Large intestine (tissue), 3 donors: Measurements from ENCODE around the gene ABCC8. TPM values are rescaled to one million over a fixed set of nuclear protein-coding genes. Genes with fewer than 3 reads are reported as not detected.
"Not testable (repeated sequence)": the region's sequence is repeated elsewhere in the genome, so short reads cannot be mapped to it uniquely, and the experiment has no call there.

ENCODE experiments used
- DNase-seq, 2 donors: peaks; one replicate each; pipeline versions ENCODE4 v3.0.0 to v3.0.0-alpha.2; 2013
- H3K27ac ChIP-seq: one replicate; pipeline ENCODE4 v1.5.1; 2013; ENCODE audit warnings: low read length
- H3K27me3 ChIP-seq: 2 replicates; pipeline ENCODE4 v1.6.1; 2013; ENCODE audit warnings: low read length; ENCODE audit not compliant: control insufficient read depth, insufficient read depth
- H3K36me3 ChIP-seq: 2 replicates; pipeline ENCODE4 v1.6.1; 2013; ENCODE audit warnings: low read length; ENCODE audit not compliant: control insufficient read depth, insufficient read depth
- H3K4me1 ChIP-seq: one replicate; pipeline ENCODE4 v1.6.1; 2013; ENCODE audit warnings: low read length; ENCODE audit not compliant: control insufficient read depth, insufficient read depth
- H3K4me3 ChIP-seq: one replicate; pipeline ENCODE4 v1.5.1; 2013; ENCODE audit warnings: low read length
- H3K9me3 ChIP-seq: one replicate; pipeline ENCODE4 v1.6.1; 2013; ENCODE audit warnings: mild to moderate bottlenecking, low read depth, low read length, moderate library complexity; ENCODE audit not compliant: control insufficient read depth
- WGBS: methylation state at CpG from one replicate; pipeline ENCODE4 v1.1.5; 2013; ENCODE audit warnings: low lambda C conversion rate; ENCODE audit not compliant: insufficient coverage; 5-methylcytosine and 5-hydroxymethylcytosine counted together
- polyA plus RNA-seq: library from polyadenylated mRNA; unstranded; fragments of 120-200 nt; gene quantifications from one replicate; pipeline ENCODE4 v1.2.1, GENCODE V29; 2013

Gene ABCC8
- polyA plus RNA-seq, 1 donor: 23.5 TPM

- Histone ChIP-seq H3K27me3 (no peaks in the 10 kb centered on the region), H3K36me3 (no peaks in the 10 kb centered on the region), H3K9me3 (no peaks in the 10 kb centered on the region), H3K4me1 (peaks cover 10% of the 10 kb centered on the region), H3K27ac (no peak overlapping the region), H3K4me3 (no peak overlapping the region)
- no peak for DNase-seq
- WGBS: no CpG with 5 or more reads among the region's 3 CpGs
These were observed 39.3 kb downstream of the ABCC8 start for GRCh38 chr11:17437366-17437765.

GRCh38 chr11:17434108-17434507, 42.5 kb downstream of the ABCC8 start:
- H3K9me3 ChIP-seq: no peaks in the 10 kb centered on the region
- 100% methylated on average over 1 of the region's 4 CpGs for WGBS
- H3K27me3 ChIP-seq: no peaks in the 10 kb centered on the region
- peaks cover 3% of the 10 kb centered on the region for H3K4me1 ChIP-seq
- DNase-seq: no peak
- no peaks in the 10 kb centered on the region for H3K36me3 ChIP-seq
- H3K4me3 ChIP-seq: no peak overlapping the region
- H3K27ac ChIP-seq: no peak overlapping the region

- Histone ChIP-seq H3K36me3 (no peaks in the 10 kb centered on the region), H3K4me1 (no peaks in the 10 kb centered on the region), H3K27ac (no peak overlapping the region), H3K4me3 (no peak overlapping the region), H3K27me3 (no peaks in the 10 kb centered on the region), H3K9me3 (no peaks in the 10 kb centered on the region)
- no peak for DNase-seq
- whole genome bisulfite sequencing: no CpG with 5 or more reads among the region's 7 CpGs
These were observed 44.6 kb downstream of the ABCC8 start for GRCh38 chr11:17432002-17432401.

- H3K36me3 ChIP-seq: no peaks in the 10 kb centered on the region
- H3K4me3 ChIP-seq: no peak overlapping the region
- H3K27ac ChIP-seq: no peak overlapping the region
- H3K9me3 ChIP-seq: no peaks in the 10 kb centered on the region
- no peak for DNase-seq
- no peaks in the 10 kb centered on the region for H3K27me3 ChIP-seq
- no peaks in the 10 kb centered on the region for H3K4me1 ChIP-seq
- no CpG with 5 or more reads among the region's 8 CpGs for WGBS
These were observed 45.5 kb downstream of the ABCC8 start for GRCh38 chr11:17431139-17431538.

- Histone ChIP-seq H3K4me3 (no peak overlapping the region), H3K9me3 (no peaks in the 10 kb centered on the region), H3K36me3 (no peaks in the 10 kb centered on the region), H3K27ac (no peak overlapping the region), H3K27me3 (no peaks in the 10 kb centered on the region), H3K4me1 (no peaks in the 10 kb centered on the region)
- WGBS: no CpG with 5 or more reads among the region's 13 CpGs
- DNase-seq: no peak
These were observed 46.0 kb downstream of the ABCC8 start for GRCh38 chr11:17430616-17431015.

GRCh38 chr11:17428925-17429324, 47.7 kb downstream of the ABCC8 start:
- WGBS: no CpG with 5 or more reads among the region's 3 CpGs
- H3K27me3 ChIP-seq: no peaks in the 10 kb centered on the region

GRCh38 chr11:17428261-17428660, 48.4 kb downstream of the ABCC8 start:
- Histone ChIP-seq H3K4me3 (no peak overlapping the region), H3K36me3 (no peaks in the 10 kb centered on the region), H3K27me3 (no peaks in the 10 kb centered on the region), H3K4me1 (peaks cover 14% of the 10 kb centered on the region), H3K9me3 (no peaks in the 10 kb centered on the region), H3K27ac (no peak overlapping the region)
- no peak for DNase-seq
- WGBS: no CpG with 5 or more reads among the region's 11 CpGs

More at GRCh38 chr11:17428925-17429324, 47.7 kb downstream of the ABCC8 start:
- no peaks in the 10 kb centered on the region for H3K9me3 ChIP-seq
- no peak overlapping the region for H3K27ac ChIP-seq
- H3K36me3 ChIP-seq: no peaks in the 10 kb centered on the region
- no peak overlapping the region for H3K4me3 ChIP-seq
- DNase-seq: no peak
- H3K4me1 ChIP-seq: peaks cover 7% of the 10 kb centered on the region

- H3K27ac ChIP-seq, H3K36me3 ChIP-seq: not testable (repeated sequence)
- WGBS: no CpG with 5 or more reads among the region's 5 CpGs
These were observed 50.4 kb downstream of the ABCC8 start for GRCh38 chr11:17426233-17426632.

GRCh38 chr11:17423533-17424310, 52.9 kb downstream of the ABCC8 start:
- peak; percentile 94 to 97 for DNase-seq
- Histone ChIP-seq H3K4me1 (peaks cover 15% of the 10 kb centered on the region), H3K9me3 (no peaks in the 10 kb centered on the region), H3K4me3 (no peak overlapping the region), H3K27me3 (peaks cover 2% of the 10 kb centered on the region), H3K27ac (peak overlapping the region; percentile 62), H3K36me3 (no peaks in the 10 kb centered on the region)
- WGBS: no CpG with 5 or more reads among the region's 11 CpGs

More at GRCh38 chr11:17426233-17426632, 50.4 kb downstream of the ABCC8 start:
- DNase-seq, H3K9me3 ChIP-seq, H3K4me3 ChIP-seq, H3K27me3 ChIP-seq: not testable (repeated sequence)
- H3K4me1 ChIP-seq: peaks cover 15% of the 10 kb centered on the region

- H3K36me3 ChIP-seq: no peaks in the 10 kb centered on the region
- H3K27ac ChIP-seq: no peak overlapping the region
- H3K4me3 ChIP-seq: no peak overlapping the region
- H3K27me3 ChIP-seq: peaks cover 2% of the 10 kb centered on the region
- peaks cover 15% of the 10 kb centered on the region for H3K4me1 ChIP-seq
- DNase-seq: no peak
- WGBS: no CpG with 5 or more reads among the region's 4 CpGs
- H3K9me3 ChIP-seq: no peaks in the 10 kb centered on the region
These were observed 54.9 kb downstream of the ABCC8 start for GRCh38 chr11:17421781-17422180.
